Measurements from ENCODE around the gene NACAD.

NACAD gene

DNA sequence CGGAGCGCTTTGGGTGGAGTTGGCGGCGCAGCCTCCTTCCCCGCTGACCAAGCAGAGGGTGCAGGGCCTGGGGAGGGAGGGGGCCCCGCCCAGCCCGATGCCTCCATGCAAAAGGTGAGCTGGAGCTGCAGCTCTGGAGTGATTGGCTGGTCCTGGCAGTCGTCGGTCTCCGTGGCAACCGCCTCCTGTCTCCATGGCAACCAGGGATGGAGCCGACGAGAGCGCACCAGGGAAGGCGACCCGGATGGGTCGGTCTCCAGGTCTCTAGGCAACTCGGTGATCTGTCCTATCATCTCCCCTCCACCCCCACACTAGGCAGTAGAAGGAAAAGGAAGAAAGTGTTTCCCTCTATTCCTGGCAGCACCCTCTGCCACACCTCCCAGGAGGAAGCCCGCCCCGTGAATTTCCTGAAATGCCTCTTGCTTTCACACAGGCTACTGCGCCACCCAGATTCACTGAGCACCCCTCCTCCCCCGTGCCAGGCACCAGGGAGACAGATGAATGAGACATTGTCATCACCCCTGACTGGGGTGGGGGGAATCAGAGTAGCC is 647 bp upstream of the NACAD start:
- DNase-seq: peak; percentile 66

DNA sequence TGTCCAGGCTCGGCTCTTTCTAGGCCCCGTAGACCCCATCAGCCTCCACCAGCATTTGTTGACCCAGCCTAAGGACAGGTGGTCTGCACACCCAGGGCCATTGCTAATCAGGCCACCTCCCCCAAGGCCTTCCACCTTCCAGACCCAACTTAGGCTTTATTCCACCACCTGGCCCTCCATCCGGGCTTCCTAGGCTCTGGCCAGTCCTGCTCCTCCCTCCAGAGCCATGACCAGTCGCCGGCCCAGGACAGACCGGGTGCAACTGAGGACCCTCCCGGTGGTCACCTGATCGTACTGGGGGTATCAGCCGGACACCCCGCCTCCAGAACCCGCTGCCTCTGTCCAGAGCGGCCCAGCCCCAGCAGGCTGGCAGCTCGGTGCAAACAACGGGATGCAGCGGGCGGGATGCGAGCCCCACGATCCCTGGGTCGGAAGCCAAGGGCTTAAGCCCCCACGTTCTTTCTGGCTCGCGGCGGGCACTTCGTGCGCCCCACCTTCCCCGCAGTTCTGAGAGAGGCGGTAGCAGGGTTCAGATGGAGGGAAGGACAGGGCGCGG is 545 bp downstream of the NACAD start:
- no peak for DNase-seq

DNA sequence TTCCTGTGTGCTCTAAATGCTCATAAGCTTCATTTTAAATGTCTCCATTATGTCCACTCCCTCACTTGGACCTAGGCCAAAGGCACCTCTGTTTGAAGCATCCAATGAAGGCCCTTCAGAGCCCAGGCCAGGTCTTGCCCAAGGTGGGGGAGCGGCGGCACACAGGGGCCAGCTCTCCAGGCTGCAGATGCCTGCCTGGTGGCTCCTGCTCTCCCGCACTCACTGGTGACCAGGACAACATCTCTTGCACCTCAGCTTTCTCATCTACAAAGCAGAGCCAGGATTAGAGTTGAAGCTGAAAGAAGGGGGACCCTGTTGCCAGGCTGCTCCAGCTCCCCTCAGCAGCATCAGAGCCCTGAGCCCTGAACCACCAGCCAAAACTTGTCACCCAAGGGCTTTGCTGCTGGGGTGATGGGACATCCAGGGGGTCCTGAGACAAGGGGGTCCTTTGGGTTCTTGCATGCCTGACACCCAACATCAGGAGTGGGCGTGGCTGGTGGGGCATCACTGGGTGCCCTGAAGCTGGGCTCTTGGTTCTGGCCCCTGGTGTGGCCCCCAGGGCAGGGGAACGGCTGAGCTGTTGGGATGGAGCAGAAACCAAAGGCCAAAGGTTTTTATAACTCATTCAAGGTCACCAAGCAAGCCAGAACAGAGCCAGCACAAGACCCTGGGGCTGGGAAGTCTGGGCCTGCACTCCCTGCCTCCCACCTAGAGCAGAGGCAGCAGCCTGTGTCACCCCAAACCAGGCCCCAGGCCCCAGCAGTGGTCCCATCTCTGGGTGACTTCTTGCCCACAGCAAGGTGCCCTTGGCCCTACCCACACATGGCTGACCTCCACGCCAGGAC is 1.2 kb downstream of the NACAD start:
- DNase-seq: no peak

DNA sequence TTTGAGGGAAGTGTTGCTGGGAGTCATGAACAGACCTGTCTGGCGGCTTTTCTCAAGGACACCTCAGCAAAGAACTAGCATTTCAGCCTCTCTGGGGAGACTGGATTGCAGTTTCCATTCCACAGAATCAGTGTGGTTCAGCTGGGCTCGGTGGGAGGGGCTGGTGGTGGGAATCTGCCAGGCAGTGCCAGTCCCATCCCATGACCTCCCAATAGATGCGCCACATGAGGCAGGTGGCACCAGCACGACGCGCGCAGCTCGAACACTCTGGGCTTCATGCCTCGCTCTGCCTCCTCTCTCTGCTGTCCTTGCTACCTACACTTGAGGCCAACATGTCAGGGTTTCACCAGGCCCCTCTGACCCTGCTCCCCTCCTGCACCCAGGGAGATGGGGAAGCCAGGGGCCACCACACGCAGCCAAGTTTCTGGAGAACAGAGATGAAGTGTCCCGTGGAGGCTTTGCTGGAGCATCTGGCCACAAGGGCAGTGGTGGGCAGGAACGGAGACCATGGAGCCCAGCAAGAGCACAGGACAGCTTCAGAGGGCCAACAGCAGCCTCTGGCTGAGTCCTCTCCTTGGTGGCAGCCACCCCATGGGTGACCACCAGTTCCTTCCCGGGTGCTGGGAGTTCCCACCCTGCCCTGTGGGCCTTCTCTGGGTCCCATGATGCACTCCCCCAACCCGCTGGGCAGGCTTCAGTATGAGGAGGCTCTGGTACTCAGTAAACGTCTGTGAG is 2.3 kb downstream of the NACAD start:
- no peak for DNase-seq

DNA sequence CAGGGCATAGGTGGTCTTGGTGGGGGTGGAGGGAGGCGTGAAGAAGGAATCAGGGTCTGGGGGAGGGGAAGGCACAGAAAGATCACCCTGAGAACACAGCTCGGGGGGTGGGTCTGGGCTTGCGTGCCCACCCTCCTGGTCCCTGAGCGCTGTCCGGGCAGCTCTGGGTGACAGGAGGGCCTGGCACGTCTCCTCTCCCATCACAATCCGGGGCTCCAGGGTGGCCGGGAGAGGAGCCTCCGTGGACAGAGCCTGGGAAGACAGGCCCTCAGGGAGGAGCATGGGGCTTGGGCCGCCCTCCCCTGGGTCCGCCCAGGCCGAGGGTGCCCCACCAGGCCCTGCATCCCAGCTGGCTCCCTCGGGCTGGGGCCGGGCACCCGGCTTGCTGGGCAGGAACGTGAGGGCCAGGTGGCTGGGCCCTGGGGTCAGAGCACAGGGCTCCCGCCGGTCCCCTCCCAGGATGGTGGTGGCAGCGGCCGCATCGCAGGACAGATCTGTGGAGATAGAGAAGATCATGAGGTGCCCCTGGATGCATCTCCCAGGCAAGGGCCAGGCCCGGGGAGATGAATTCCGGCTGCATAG is 3.1 kb downstream of the NACAD start:
- no peak for DNase-seq

DNA sequence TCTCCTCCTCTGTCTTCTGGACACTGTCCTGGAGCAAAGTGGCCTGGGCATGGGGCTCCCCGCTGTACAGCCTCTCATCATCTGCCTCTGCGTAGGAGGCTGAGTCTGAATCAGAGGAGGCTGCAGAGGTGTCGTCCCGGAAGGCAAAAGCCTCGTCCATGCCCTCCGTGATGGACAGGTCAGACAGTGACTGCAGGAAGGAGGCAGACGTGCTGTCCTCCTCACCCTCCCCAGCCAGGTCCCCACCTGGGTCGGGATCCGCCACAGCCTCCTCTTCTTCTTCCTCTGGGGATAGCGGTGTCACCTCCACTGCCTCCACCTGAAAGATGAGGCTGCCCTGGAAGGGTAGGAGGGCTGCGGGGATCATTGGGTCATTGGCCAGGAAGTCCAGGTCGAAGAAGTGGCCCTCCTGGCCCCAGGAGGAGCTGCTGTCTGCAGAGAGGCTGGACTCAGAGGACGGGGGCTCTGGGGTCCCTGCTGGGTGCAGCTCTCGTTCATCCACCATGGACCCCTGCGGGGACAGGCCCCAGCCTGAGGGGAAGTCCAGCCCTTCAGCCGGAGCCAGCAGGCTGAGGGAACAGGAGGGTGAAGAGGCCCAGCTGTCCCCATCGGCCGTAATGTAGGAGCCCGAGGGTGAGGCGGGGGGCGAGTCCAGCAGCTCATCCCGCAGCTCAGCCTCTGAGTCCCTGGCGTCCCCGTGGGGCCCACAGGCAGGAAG is 3.7 kb downstream of the NACAD start:
- no peak for DNase-seq

DNA sequence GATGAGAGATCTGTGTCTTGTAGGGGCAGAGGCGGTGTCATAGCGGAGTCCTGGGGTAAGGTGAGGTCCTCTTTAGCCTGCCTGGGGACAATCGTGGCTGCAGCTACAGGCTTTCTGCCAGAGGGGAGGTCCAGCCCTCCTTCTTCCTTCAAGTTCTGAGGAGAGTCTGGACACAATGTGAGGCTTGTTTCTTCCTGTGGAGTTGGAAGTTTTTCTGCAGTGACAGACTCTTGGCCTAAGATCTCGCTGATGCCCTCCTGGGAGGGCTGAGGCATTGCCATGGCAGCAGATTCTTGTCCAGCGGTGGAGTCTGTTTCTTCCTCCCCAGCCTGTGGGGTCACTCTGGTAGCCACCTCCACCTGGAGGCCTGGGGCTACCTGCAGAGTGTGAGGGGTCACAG is 4.4 kb downstream of the NACAD start:
- no peak for DNase-seq

DNA sequence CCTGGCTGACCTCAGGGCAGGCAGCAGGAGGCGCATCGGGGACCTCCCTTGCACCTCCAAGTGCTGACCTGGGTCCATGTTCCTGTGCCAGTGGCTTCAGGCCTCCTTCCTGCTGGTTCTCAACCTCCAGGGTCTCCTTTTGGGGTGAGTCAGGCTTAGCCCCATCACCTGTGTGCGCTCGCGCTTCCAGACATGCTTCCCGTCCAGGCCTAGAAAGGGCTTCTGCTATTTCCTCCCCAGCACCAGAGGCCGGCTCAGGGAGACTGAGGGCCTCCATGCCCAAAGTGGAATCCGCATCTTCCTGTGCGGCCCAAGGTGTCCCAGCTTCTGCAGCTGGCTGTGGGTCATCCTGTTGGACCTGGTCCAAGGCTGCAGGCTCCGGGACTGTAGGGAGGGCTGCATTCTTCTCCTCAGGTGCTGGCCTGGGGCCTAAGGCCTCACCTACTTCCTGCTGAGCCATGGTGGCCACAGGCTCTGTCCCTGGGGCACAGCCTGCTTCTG is 5.9 kb downstream of the NACAD start:
- no peak for DNase-seq

DNA sequence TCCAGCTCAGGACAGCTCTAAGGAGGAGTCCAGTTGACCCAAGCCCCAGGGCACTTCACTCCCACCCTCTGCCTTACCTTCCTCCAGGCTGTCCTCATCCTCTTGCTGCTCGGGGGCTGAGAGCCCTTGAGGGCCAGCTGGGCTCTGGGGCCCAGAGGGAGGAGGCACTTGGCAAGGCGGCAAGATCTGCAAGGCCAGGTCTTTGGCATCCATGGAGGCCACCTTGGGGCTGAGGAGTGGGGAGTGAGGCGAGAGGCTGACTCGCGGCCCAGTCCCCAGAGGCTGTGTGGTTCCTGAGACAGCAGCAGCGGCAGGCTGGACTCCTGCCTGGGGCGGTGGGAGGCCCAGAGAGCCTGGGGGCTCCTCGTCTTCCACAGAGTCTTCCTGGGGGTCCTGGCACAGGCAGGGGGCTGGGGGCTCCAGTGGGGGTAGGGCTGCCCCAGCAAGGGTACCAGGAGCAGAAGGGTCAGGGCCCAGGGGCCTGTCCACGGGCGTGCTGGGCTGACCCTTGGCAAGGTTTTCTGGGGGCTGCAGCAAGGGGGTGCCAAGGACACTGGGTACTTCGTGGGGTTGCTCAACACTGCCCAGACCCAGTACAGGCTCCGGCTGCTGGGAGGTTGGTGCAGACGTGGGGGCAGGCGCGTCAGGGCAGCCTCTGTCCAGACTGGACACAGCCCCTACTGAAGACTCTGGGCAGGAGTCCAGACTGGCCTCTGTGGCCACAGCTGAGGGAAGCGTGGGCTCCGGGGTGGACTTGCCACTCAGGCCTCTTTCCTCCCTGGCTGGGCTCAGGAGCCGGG is 6.5 kb downstream of the NACAD start:
- DNase-seq: no peak

DNA sequence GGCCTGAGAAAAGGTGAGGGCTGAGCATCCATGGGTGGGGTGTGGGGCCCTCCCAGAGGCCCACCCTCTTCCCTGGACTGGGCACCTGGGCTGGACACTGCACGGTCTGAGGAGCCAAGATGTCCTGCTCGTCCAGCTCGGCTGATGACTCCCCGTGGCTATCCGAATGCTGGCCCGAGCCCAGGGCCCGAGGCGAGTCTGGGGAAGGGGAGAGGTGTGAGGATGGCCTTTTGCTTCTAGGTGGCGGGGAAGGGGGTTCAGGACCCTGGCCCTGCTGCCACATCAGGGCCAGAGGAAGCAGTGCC is 7.1 kb downstream of the NACAD start:
- DNase-seq: no peak

DNA sequence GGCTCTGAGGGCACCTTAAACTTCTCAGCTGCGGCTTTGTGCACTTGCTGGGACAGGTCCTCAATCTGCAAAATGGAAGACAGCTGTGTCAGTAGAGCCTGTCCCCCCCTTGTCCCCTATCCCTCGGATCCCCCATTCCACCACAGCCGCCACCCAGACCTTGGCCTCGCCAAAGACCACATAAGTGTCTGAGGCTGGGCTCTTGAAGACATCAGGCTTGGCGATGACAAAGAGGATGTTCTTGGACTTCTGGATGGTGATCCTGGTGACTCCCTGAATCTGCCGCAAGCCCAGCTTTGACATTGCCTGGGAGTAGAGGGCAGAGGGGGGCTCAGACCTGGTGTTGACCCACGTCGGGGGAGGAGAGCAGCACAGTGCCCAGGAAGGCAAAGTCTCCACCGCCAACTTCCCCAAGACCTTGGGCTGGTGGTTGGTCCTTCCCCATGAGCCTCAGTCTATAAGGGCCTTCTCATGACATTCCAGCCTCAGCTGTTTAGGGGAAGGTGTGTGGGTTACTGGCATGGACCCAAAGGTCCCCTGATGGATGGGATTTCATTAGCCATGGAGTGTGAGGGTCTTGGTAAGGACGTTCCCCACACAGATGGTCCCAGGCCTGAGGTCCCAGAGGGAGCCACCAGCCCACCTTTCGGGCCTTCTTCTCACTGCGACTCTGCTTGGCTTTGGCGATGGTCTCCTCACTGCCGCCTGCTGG is 7.7 kb downstream of the NACAD start:
- no peak for DNase-seq

DNA sequence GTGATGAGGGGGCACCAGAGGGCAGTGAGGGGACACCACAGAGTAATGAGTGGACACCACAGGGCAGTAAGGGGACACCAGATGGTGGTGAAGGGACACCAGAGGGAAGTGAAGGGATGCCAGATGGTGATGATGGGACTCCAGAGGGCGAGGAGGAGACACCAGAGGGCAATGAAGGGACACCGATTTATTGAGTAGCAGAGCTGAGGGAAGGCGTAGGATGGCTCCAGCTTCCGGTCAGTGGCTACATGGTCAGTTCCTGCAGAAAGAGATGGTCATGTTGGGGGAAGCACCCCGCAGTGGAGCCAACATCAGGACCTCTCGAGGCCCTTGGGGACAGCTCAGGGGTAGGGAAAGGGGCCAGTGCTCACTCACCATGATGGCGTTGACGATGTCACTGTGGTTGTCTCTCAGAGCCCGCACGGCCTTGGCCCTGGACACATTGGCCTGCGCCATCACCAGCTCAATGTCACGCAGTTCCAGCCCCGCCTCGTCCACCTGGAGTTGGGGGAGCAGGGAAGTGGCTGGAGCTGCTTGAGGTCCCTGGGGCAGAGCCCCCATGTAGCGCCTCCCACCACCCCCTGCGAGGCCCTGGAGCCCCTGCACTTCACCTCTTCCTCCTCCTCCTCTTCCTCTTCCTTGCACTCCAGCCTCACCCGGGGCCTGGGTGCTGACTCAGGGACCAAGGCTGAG is 8.4 kb downstream of the NACAD start:
- DNase-seq: no peak

DNA sequence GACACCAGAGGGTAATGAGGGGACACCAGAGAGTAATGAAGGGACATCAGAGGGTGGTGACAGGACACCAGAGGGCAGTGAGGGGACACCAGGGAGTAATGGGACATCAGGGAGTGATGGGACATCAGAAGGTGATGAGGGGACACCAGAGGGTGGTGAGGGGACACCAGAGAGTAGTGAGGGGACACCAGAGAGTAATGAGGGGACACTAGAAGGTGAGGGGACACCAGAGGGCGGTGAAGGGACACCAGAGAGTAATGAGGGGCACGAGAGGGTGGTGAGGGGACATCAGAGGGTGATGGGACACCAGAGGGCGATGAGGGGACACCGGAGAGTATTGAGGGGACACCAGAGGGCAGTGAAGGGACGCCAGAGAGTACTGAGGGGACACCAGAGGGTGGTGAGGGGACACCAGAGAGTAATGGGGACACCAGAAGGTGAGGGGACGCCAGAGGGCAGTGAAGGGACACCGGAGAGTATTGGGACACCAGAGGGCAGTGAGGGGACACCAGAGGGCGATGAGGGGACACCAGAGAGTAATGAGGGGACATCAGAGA is 10.6 kb downstream of the NACAD start:
- no peak for DNase-seq

DNA sequence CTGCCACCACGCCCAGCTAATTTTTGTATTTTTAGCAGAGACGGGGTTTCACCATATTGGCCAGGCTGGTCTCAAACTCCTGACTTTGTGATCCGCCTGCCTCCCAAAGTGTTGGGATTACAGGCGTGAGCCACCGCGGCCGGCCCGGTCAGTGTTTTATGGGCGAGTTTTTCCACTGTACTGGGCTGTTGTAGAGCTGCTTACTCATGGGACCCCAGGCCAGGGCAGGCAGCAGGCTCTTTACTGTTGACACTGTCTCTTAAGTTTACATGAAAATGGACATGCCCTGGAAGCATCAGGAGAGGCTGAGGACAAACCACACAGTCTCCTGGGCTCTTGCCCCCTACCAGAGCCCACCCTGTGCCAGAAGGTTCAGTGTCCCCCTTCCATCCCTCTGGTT is 11.2 kb downstream of the NACAD start:
- no peak for DNase-seq

DNA sequence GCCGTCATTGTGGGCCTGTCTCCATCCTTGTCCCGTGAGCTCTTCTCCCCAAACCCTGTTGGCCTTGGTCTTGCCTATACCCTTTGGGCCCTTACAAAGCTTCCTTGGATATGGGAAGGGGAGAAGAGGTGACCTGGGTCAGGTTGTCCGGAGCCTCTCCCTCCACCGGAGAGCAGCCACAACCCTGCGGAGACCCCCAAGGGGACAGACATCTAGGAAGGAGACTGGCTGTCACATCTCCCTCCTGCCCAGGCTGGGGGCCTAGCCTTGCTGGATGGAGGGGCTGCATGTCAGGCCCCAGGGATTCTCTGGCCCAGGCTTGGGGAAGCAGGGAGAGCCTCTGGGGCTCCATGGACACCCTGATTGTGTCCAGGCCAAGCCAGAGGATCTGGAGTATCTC is 11.8 kb downstream of the NACAD start:
- DNase-seq: no peak

DNA sequence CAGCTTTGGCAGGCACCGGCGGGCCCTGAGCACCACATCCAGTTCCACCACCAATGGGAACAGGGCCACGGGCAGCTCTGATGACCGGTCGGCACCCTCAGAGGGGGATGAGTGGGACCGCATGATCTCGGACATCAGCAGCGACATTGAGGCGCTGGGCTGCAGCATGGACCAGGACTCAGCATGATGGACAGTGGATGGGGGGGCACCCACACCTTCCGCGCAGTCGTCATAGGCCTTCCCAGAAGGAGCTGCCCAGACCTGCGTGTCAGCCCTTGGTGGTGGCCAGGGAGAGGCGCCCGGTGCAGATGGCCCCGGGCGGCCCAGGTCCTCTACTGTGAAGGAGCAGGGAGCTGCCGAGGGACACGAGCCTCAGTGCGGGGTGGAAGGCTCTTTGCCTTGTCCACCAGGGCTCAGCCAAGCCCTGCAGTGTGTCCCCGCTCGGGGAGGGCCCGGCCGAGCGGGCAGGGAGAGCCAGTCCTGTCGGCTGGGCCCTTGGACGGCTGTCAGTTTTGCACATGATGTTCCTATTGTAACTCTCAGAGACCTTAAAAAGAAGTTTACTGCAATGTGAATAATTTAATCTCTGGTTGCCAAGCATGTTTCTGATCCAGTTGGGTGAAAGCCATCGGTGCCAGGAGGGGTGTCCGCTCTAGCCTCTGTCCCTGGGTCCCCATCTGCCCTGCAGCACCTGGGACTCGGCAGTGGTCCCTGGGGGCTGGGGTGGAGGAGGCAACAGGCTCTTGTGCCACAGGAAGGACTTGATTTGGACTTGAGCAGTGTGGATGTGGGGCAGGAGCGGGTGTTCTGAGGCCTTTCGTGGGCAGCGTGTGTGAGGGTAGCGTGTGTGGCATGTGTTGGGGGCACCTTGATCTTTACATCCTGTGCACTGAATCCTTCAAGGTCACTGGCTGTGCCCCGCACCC is 12.6 kb downstream of the NACAD start:
- no peak for DNase-seq

DNA sequence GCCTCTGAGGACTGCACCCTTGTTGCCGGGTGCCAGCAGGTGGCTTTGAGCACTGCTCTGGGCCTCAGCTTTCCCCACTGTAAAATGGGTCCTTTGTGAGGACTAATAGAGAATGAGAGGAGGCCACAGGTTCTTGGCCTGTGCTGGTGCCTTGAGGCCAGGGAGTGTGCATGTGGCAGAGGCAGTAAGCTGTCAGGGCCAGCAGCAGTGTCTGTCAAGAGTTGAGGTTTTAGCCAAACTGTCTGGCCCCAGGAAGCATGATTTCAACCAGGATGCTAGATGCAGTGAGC is 13.5 kb downstream of the NACAD start:
- DNase-seq: no peak

DNA sequence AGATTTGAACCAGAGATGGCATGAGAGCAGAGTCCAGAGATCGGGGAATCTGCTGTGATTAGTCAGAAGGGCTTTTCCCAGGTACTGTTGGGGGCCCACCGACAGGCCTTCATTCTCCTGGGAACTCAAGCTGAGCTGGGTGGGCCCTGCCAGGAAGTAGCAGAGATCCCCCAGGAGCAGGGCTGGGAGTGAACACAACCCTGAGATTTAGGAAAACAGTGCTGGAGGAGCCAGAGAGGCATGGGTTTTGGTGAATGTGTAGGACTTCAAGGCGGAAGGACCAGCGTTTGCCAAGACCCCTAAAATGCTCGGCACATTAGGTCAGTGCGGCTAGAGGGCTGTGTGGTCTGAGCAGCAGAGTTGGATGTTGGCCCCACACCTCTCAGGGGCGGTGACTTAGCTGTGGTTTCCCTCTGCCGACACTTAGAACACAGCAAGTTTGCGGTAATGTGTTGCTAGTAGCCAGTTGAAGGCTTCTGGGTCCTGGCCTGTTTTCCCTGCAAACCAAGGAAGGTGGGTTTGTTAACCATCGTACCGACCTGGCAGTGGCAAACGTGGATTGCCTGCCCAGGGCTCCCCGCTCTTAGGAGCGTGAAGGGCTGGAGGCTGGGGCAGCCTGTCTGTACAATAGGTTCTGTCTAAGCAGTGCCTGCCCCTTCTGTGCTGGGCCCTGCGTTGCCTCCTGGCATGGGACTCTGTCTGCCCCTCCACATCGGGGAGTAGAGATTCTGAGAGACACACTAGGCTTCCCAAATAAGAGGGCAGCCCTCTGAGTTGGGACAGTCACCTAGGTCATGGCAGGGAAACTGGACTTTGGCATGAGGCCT is 14.0 kb downstream of the NACAD start:
- no peak for DNase-seq

All from fibroblast of skin of right biceps (primary cell).